B cell (primary cell): ENCODE measurements around the gene DUSP1. TPM values are rescaled to one million over a fixed set of nuclear protein-coding genes. Genes with fewer than 3 reads are reported as not detected.

ENCODE experiments used
- ATAC-seq: fragments of 200-7000 bp; cut with Tn5 transposase; one replicate; pipeline ENCODE4 v1.10.0; 2021; ENCODE audit warnings: low read depth, mild to moderate bottlenecking, moderate number of reproducible peaks, moderate library complexity
- CTCF ChIA-PET: fragments of 350-600 bp; sonication (Branson Sonifier 250); formaldehyde crosslinking; loops from one replicate; lab custom pipeline; 2021; ENCODE audit warnings: antibody characterized with exemption, inconsistent platforms; lab: Charles Lee
- POLR2A ChIA-PET: fragments of 350-600 bp; sonication (Branson Sonifier 250); formaldehyde crosslinking; loops from one replicate; lab custom pipeline; 2021; ENCODE audit warnings: antibody characterized with exemption; lab: Charles Lee
- DNase-seq: peaks from one replicate; pipeline ENCODE4 v3.0.0; 2013
- H2AFZ ChIP-seq: 2 replicates; pipeline ENCODE4 v1.6.1; 2012; ENCODE audit warnings: mild to moderate bottlenecking, low read depth, low read length; ENCODE audit not compliant: insufficient read depth, poor library complexity, severe bottlenecking
- H3K27ac ChIP-seq, 2 donors: 1 replicate in 1 of 2; 2 replicates in 1 of 2; pipeline ENCODE4 v1.5.1; 2012 to 2013; ENCODE audit warnings: low read length in 2 of 2, mild to moderate bottlenecking in 2 of 2, moderate library complexity in 1 of 2
- H3K27me3 ChIP-seq, 4 experiments: fragments of 200-600 bp in 1 of 4; sonication (generic) in 1 of 4; replicated peaks in 1 of 4; 1 replicate in 2 of 4; 2 replicates in 2 of 4; pipeline versions ENCODE4 v1.6.1 to v1.7.0; 2013 to 2016; ENCODE audit warnings: low read length in 3 of 4, mild to moderate bottlenecking in 2 of 4, mixed read lengths in 1 of 4, moderate library complexity in 1 of 4; ENCODE audit not compliant: insufficient read depth in 4 of 4, control insufficient read depth in 3 of 4; ENCODE audit errors: control extremely low read depth in 1 of 4
- H3K36me3 ChIP-seq, 2 experiments: replicated peaks in 1 of 2; 1 replicate in 1 of 2; 2 replicates in 1 of 2; pipeline versions ENCODE4 v1.6.1 to v1.7.1; 2013; ENCODE audit warnings: low read length in 1 of 2; ENCODE audit not compliant: insufficient read depth in 2 of 2, control insufficient read depth in 1 of 2; ENCODE audit errors: control extremely low read depth in 1 of 2, extremely low read depth in 1 of 2
- H3K4me1 ChIP-seq, 2 donors: fragments of 200-600 bp in 1 of 2; sonication (generic) in 1 of 2; 1 replicate in 1 of 2; 2 replicates in 1 of 2; pipeline versions ENCODE4 v1.5.1 to v1.6.1; 2013 to 2017; ENCODE audit warnings: low read length in 2 of 2; ENCODE audit not compliant: control insufficient read depth in 2 of 2, insufficient read depth in 2 of 2
- H3K4me2 ChIP-seq: replicated peaks from 2 replicates; pipeline ENCODE3; 2012; ENCODE audit warnings: mild to moderate bottlenecking, low read depth, low read length; ENCODE audit not compliant: poor library complexity, severe bottlenecking
- H3K4me3 ChIP-seq, 5 experiments: fragments of 200-600 bp in 1 of 5; sonication (generic) in 1 of 5; 1 replicate in 3 of 5; 2 replicates in 2 of 5; pipeline versions ENCODE4 v1.5.1 to v1.7.0; 2011 to 2016; ENCODE audit warnings: low read length in 4 of 5, mild to moderate bottlenecking in 4 of 5, low read depth in 2 of 5, control low read depth in 1 of 5, moderate library complexity in 1 of 5; ENCODE audit not compliant: insufficient read depth in 1 of 5; ENCODE audit errors: control extremely low read depth in 1 of 5, extremely low read depth in 1 of 5
- H3K79me2 ChIP-seq: fragments of 200-600 bp; sonication (generic); one replicate; pipeline ENCODE4 v1.6.0; 2016; ENCODE audit warnings: low read length; ENCODE audit not compliant: control insufficient read depth, insufficient read depth
- H3K9ac ChIP-seq: fragments of 200-600 bp; sonication (generic); 2 replicates; pipeline ENCODE4 v1.6.1; 2017; ENCODE audit warnings: mild to moderate bottlenecking, low read length, moderate library complexity
- H3K9me3 ChIP-seq, 3 donors: one replicate each; pipeline versions ENCODE4 v1.6.1 to v1.7.1; 2013; ENCODE audit warnings: low read length in 2 of 3; ENCODE audit not compliant: control insufficient read depth in 2 of 3, insufficient read depth in 1 of 3; ENCODE audit errors: control extremely low read depth in 1 of 3
- H4K20me1 ChIP-seq: 2 replicates; pipeline ENCODE4 v1.6.0; 2012; ENCODE audit warnings: mild to moderate bottlenecking, low read length; ENCODE audit not compliant: insufficient read depth, control insufficient read depth, poor library complexity, severe bottlenecking
- H3K27ac Mint-ChIP-seq: one replicate; pipeline ENCODE4 v1.8.0; 2021; ENCODE audit warnings: mixed read lengths
- H3K27me3 Mint-ChIP-seq: one replicate; pipeline ENCODE4 v1.8.0; 2021; ENCODE audit warnings: mixed read lengths
- H3K4me1 Mint-ChIP-seq: one replicate; pipeline ENCODE4 v1.8.0; 2021; ENCODE audit warnings: mixed read lengths
- H3K4me3 Mint-ChIP-seq: one replicate; pipeline ENCODE4 v1.8.0; 2021; ENCODE audit warnings: mixed read lengths
- H3K9me3 Mint-ChIP-seq: one replicate; pipeline ENCODE4 v1.8.0; 2022; ENCODE audit warnings: mixed read lengths; ENCODE audit not compliant: insufficient read depth
- EZH2 ChIP-seq: IDR thresholded peaks from 2 replicates; pipeline ENCODE4 v1.6.1; 2012; ENCODE audit warnings: borderline replicate concordance, low read depth, mild to moderate bottlenecking, moderate library complexity, low read length; ENCODE audit not compliant: insufficient read depth, poor library complexity, severe bottlenecking
- WGBS: methylation state at CpG from one replicate; pipeline ENCODE4 v1.1.5; 2013; ENCODE audit warnings: missing lambda C conversion rate; ENCODE audit not compliant: insufficient coverage; 5-methylcytosine and 5-hydroxymethylcytosine counted together
- intact Hi-C: fragments of 100-400 bp; cut with micrococcal nuclease; formaldehyde crosslinking; loops from one replicate; pipeline ENCODE4 v1.10.0; 2022
- polyA plus RNA-seq: library from polyadenylated mRNA; depleted of rRNA; stranded (reverse); fragments of >200 nt; gene quantifications from 2 replicates; pipeline ENCODE4 v1.2.3, GENCODE V29; 2012
- total RNA-seq, 2 donors: library from RNA; stranded (reverse); fragments of 120-200 nt in 1 of 2; gene quantifications; 1 replicate in 1 of 2; 2 replicates in 1 of 2; pipeline versions ENCODE4 v1.2.3 to v1.2.4, GENCODE V29; 2013 to 2022
- TF ChIP-seq, protein P1 (sequence below): fragments of 200-600 bp; IDR thresholded peaks from one replicate; pipeline ENCODE4 v1.8.0; 2022; ENCODE audit warnings: antibody characterized with exemption, mild to moderate bottlenecking

The DUSP1 gene
- total and polyA plus RNA-seq, 2 donors (not counting 1 experiment from before 2014, with no cell fraction given) = 71.2 to 4,228 TPM

DNA sequence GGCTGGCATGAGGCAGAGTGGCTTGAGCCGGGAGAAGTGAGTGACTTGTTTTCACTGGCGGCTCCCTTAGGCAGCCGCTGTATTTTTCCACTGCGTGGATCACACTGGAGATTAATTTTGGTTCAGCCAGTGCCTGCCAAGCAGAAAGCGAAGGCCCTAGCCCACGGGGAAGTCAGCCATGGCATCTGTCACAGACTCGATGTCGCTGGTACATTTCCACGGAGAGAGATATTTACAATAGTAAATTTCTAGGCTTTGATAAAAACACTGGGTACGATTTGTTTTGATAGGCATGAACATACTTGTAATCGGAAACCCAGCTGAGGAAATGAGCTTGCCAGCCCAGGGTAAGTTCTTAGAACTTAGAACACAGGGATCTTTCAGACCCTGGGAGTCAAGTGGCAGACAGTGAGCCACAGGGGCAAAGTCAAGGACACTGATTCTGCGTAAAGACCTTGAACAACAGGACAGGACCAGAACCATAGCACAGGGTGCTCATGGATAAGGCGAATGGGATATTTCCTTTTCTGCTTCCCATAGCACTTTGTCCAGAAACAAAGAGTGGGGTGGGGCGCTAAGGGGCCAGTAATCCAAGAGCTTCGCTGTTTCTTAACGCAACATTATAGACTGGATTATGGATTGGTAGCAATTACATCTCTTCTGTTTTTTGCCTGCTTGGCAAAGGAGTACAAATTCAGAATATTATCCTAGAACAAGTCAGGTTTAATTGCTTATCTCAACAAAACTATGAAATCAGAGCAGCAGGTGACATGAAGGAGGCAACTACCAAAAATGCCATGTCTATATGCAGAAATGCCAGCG lies 4.5 kb downstream of the DUSP1 start:
- H3K27me3 ChIP-seq = no peaks in the 10 kb centered on the region
- no peak overlapping the region for H3K9ac ChIP-seq
- intact Hi-C loops = loop anchor here (10.0 kb wide), 1 partner anchor 848 kb away; the partner anchor contains the start of gene BOD1
- no peak overlapping the region for H3K4me3 ChIP-seq
- H3K4me3 Mint-ChIP-seq = peak overlapping the region; percentile 30
- peaks cover 12% of the 10 kb centered on the region for H3K79me2 ChIP-seq
- ChIA-PET CTCF (interaction anchor here (0.6 to 1.4 kb wide), 2 partner anchors 88 to 166 kb away, joined by 3 read pairs; no protein-coding TSS in a partner anchor), POLR2A (interaction anchor here (0.8 kb wide), 1 partner anchor 11 kb away, joined by 3 read pairs; no protein-coding TSS in a partner anchor)
- no peaks in the 10 kb centered on the region for H3K9me3 ChIP-seq
- H3K27ac Mint-ChIP-seq = peak overlapping the region; percentile 94
- peaks cover 6 to 28% of the 10 kb centered on the region in 2 experiments for H3K36me3 ChIP-seq
- TF ChIP-seq, protein P1, sequence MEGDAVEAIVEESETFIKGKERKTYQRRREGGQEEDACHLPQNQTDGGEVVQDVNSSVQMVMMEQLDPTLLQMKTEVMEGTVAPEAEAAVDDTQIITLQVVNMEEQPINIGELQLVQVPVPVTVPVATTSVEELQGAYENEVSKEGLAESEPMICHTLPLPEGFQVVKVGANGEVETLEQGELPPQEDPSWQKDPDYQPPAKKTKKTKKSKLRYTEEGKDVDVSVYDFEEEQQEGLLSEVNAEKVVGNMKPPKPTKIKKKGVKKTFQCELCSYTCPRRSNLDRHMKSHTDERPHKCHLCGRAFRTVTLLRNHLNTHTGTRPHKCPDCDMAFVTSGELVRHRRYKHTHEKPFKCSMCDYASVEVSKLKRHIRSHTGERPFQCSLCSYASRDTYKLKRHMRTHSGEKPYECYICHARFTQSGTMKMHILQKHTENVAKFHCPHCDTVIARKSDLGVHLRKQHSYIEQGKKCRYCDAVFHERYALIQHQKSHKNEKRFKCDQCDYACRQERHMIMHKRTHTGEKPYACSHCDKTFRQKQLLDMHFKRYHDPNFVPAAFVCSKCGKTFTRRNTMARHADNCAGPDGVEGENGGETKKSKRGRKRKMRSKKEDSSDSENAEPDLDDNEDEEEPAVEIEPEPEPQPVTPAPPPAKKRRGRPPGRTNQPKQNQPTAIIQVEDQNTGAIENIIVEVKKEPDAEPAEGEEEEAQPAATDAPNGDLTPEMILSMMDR = no peak
- TF ChIP-seq EZH2 = no peak
- H3K4me1 ChIP-seq = peaks cover 33 to 46% of the 10 kb centered on the region in 2 donors
- WGBS = 60% methylated on average over 13 of the region's 17 CpGs
- no peaks in the 10 kb centered on the region for H3K27me3 Mint-ChIP-seq
- H2AFZ ChIP-seq = no peak overlapping the region
- ATAC-seq (no peak), DNase-seq (peak; percentile 65)
- peaks cover 60% of the 10 kb centered on the region for H3K4me1 Mint-ChIP-seq
- H3K4me2 ChIP-seq = no peak overlapping the region
- peak overlapping the region; percentile 92 to 94 for H3K27ac ChIP-seq
- H4K20me1 ChIP-seq = peaks cover 30% of the 10 kb centered on the region
- no peaks in the 10 kb centered on the region for H3K9me3 Mint-ChIP-seq
